ENCODE measurements around the gene DIMT1.
A peak's percentile ranks its signal among the peaks of the same experiment; 100 is the strongest.

DIMT1 gene

GRCh38 chr5:62346748-62347147, 57.0 kb downstream of the DIMT1 start:
- no peak for TF ChIP-seq CTCF (IDR thresholded peaks at IDR 0.05; ENCODE audit: low read depth, low read length)
- no peak for DNase-seq
- Histone ChIP-seq H3K36me3 (peaks cover 40% of the 10 kb centered on the region), H3K27ac (no peak overlapping the region), H3K4me3 (ENCODE audit: low read depth, low read length) (no peak overlapping the region), H3K9me3 (ENCODE audit: severe bottlenecking) (no peaks in the 10 kb centered on the region), H3K27me3 (ENCODE audit: insufficient read depth, low read depth, severe bottlenecking) (no peaks in the 10 kb centered on the region)

- Histone ChIP-seq H3K9me3 (ENCODE audit: severe bottlenecking) (no peaks in the 10 kb centered on the region), H3K27me3 (ENCODE audit: insufficient read depth, low read depth, severe bottlenecking) (no peaks in the 10 kb centered on the region), H3K4me3 (ENCODE audit: low read depth, low read length) (no peak overlapping the region), H3K36me3 (peaks cover 12% of the 10 kb centered on the region), H3K27ac (no peak overlapping the region)
- no peak for TF ChIP-seq CTCF (IDR thresholded peaks at IDR 0.05; ENCODE audit: low read depth, low read length)
- DNase-seq = no peak
Measured at GRCh38 chr5:62343428-62343827, 60.3 kb downstream of the DIMT1 start.

DNA sequence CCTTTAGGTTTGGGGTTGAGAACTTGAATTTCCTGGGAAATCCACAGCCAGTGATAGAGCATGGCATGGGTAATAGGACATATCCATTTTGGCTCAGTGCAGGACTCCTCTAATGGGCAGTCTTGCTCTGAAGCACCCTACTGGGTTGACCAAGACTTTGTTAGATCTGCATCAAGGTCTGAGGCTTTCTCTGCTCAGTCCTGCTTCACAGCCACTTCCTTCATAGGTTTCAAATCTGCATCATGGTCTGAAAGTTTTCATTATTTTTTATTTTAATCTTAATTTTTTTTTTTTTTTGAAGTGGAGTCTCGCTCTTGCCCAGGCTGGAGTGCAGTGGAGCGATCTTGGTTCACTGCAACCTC, 61.2 kb downstream of the DIMT1 start:
- H3K27ac ChIP-seq = no peak overlapping the region
- no peaks in the 10 kb centered on the region for H3K27me3 ChIP-seq (ENCODE audit: insufficient read depth, low read depth, severe bottlenecking)
- no peak for DNase-seq
- no peaks in the 10 kb centered on the region for H3K9me3 ChIP-seq (ENCODE audit: severe bottlenecking)
- TF ChIP-seq CTCF (IDR thresholded peaks at IDR 0.05; ENCODE audit: low read depth, low read length) = no peak
- no peak overlapping the region for H3K4me3 ChIP-seq (ENCODE audit: low read depth, low read length)
- H3K36me3 ChIP-seq = 0 out of 2 replicates have a peak, but pooled peaks cover 2% of the 10 kb centered on the region

DNA sequence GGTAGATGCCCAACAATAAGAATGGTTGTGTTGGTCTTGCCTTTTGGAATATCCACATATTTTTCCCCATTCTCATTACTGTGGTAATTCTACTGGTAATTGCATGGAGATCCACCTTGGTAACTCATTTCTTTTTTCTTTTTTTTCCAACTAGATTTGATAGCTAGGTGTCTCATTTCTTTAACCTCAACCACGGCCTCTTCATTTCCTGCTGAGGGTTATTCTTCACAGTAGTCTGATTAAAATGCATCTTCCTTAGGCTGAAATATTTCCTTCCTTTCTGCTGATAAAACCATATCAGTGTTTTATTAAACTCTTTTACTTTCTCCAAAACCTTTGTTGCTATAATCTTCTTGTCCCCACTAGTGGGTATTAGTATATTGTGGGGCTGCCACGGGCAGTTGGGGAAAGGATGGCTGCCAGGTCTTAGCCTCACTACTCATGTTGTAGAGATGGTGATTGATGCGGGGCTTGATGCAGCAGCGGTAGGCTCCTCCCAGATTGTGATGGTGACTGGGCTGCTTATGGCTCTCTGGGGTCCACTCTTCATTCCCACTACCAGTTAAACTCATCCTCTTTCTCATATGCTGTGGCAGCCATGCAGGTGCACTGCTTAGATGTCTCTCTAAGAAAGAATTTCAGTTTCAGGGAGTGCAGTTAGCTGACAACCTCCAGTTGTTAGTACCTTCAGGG, 61.8 kb downstream of the DIMT1 start:
- no peak for DNase-seq
- no peak overlapping the region for H3K27ac ChIP-seq
- H3K36me3 ChIP-seq = 0 out of 2 replicates have a peak, but pooled peaks cover under 1% of the 10 kb centered on the region
- H3K27me3 ChIP-seq (ENCODE audit: insufficient read depth, low read depth, severe bottlenecking) = no peaks in the 10 kb centered on the region
- H3K9me3 ChIP-seq (ENCODE audit: severe bottlenecking) = no peaks in the 10 kb centered on the region
- TF ChIP-seq CTCF (IDR thresholded peaks at IDR 0.05; ENCODE audit: low read depth, low read length) = no peak
- H3K4me3 ChIP-seq (ENCODE audit: low read depth, low read length) = no peak overlapping the region

- Histone ChIP-seq H3K9me3 (ENCODE audit: severe bottlenecking) (no peaks in the 10 kb centered on the region), H3K36me3 (no peaks in the 10 kb centered on the region), H3K27ac (no peak overlapping the region), H3K4me3 (ENCODE audit: low read depth, low read length) (no peak overlapping the region), H3K27me3 (ENCODE audit: insufficient read depth, low read depth, severe bottlenecking) (no peaks in the 10 kb centered on the region)
- no peak for DNase-seq
- TF ChIP-seq CTCF (IDR thresholded peaks at IDR 0.05; ENCODE audit: low read depth, low read length) = no peak
Measured at GRCh38 chr5:62340979-62341378, 62.7 kb downstream of the DIMT1 start.

- no peak for DNase-seq
- Histone ChIP-seq H3K27ac (no peak overlapping the region), H3K9me3 (ENCODE audit: severe bottlenecking) (no peaks in the 10 kb centered on the region), H3K27me3 (ENCODE audit: insufficient read depth, low read depth, severe bottlenecking) (no peaks in the 10 kb centered on the region), H3K36me3 (no peaks in the 10 kb centered on the region), H3K4me3 (ENCODE audit: low read depth, low read length) (no peak overlapping the region)
- peak; percentile 54 for TF ChIP-seq CTCF (IDR thresholded peaks at IDR 0.05; ENCODE audit: low read depth, low read length)
Measured at GRCh38 chr5:62340392-62340791, 63.3 kb downstream of the DIMT1 start.
